A549 (cell line): ENCODE measurements around the gene CC2D2A. TPM values are rescaled to one million over a fixed set of nuclear protein-coding genes. Genes with fewer than 3 reads are reported as not detected.

Experiments used
- ATAC-seq, 2 experiments: fragments of 200-7000 bp in 1 of 2; fragments of >200 bp in 1 of 2; cut with Nextera tagmentation in 1 of 2; cut with Tn5 transposase in 1 of 2; 3 replicates each; pipeline versions ENCODE4 v1.8.0 to v1.9.1; 2018 to 2020; ENCODE audit warnings: mild to moderate bottlenecking in 1 of 2, moderate library complexity in 1 of 2
- CTCF ChIA-PET: fragments of 300-600 bp; sonication (Branson Sonifier 250); formaldehyde crosslinking; extraction: SDS; loops from one replicate; lab custom pipeline; 2021; ENCODE audit warnings: antibody characterized with exemption, inconsistent platforms; lab: Yijun Ruan, JAX
- POLR2A ChIA-PET: fragments of 350-600 bp; formaldehyde crosslinking; extraction: SDS; loops from one replicate; lab custom pipeline; 2021; ENCODE audit warnings: antibody characterized with exemption, inconsistent platforms; lab: Yijun Ruan, JAX
- DNase-seq, 2 experiments: peaks; one replicate each; pipeline versions ENCODE4 v3.0.0 to v3.0.0-alpha.2; 2011 to 2016; ENCODE audit warnings: low read depth in 1 of 2, low spot score in 1 of 2
- FAIRE-seq: peaks from 2 replicates; lab custom pipeline; 2011; peaks lifted over from hg19 to GRCh38; lab: Jason Lieb, UNC
- H3K27ac ChIP-seq, 2 experiments: fragments of >200 bp; sonication (Bioruptor Twin); formaldehyde crosslinking; 3 replicates each; pipeline ENCODE4 v1.5.1; 2016 to 2017
- H3K4me1 ChIP-seq: fragments of >200 bp; sonication (Bioruptor Twin); formaldehyde crosslinking; 3 replicates; pipeline ENCODE4 v1.6.1; 2016
- H3K4me2 ChIP-seq: fragments of >200 bp; sonication (Bioruptor Twin); formaldehyde crosslinking; 3 replicates; pipeline ENCODE4 v1.6.1; 2016
- H3K4me3 ChIP-seq: fragments of >200 bp; sonication (Bioruptor Twin); formaldehyde crosslinking; 3 replicates; pipeline ENCODE4 v1.5.1; 2016
- H3K9me3 ChIP-seq: fragments of >200 bp; sonication (Bioruptor Twin); formaldehyde crosslinking; 3 replicates; pipeline ENCODE4 v1.6.1; 2016
- CBX2 ChIP-seq: fragments of 200-600 bp; sonication (generic); IDR thresholded peaks from 2 replicates; pipeline ENCODE4 v1.6.1; 2016; ENCODE audit warnings: low read depth, mild to moderate bottlenecking, borderline replicate concordance
- CBX8 ChIP-seq: fragments of 200-600 bp; sonication (generic); IDR thresholded peaks from 2 replicates; pipeline ENCODE4 v1.6.1; 2016
- CHD4 ChIP-seq: fragments of 200-600 bp; sonication (generic); IDR thresholded peaks from 2 replicates; pipeline ENCODE4 v1.6.1; 2016; ENCODE audit warnings: antibody characterized with exemption, mild to moderate bottlenecking, borderline replicate concordance
- EHF ChIP-seq: fragments of 250-450 bp; sonication (Bioruptor Pico); IDR thresholded peaks from 2 replicates; pipeline ENCODE4 v1.5.0; 2020; ENCODE audit warnings: mild to moderate bottlenecking
- FOSL2 ChIP-seq, 2 experiments: fragments of 450-650 bp in 1 of 2; fragments of >200 bp in 1 of 2; sonication (Bioruptor Twin) in 1 of 2; formaldehyde crosslinking; IDR thresholded peaks; 2 replicates each; pipeline versions ENCODE4 v1.5.0 to v1.6.1; 2016 to 2020; ENCODE audit warnings: mild to moderate bottlenecking in 1 of 2, moderate library complexity in 1 of 2
- HOXB5 ChIP-seq: fragments of 250-450 bp; sonication (Bioruptor Pico); IDR thresholded peaks from 2 replicates; pipeline ENCODE4 v1.5.0; 2020; ENCODE audit warnings: mild to moderate bottlenecking, moderate library complexity
- JUN ChIP-seq, 2 experiments: fragments of >200 bp; sonication (Bioruptor Twin); formaldehyde crosslinking; IDR thresholded peaks; 2 replicates in 1 of 2; 3 replicates in 1 of 2; pipeline ENCODE4 v1.6.1; 2016 to 2017
- JUNB ChIP-seq: fragments of >200 bp; sonication (Bioruptor Twin); formaldehyde crosslinking; IDR thresholded peaks from 2 replicates; pipeline ENCODE4 v1.6.1; 2016
- NR3C1 ChIP-seq: fragments of >200 bp; sonication (Bioruptor Twin); formaldehyde crosslinking; IDR thresholded peaks from 3 replicates; pipeline ENCODE4 v1.6.1; 2017
- RAD21 ChIP-seq, 2 experiments: fragments of >200 bp in 1 of 2; sonication (Bioruptor Twin) in 1 of 2; formaldehyde crosslinking in 1 of 2; IDR thresholded peaks in 1 of 2; conservative IDR thresholded peaks in 1 of 2; 2 replicates in 1 of 2; 3 replicates in 1 of 2; pipeline ENCODE4 v1.6.1; 2012 to 2018; ENCODE audit warnings: inconsistent platforms in 1 of 2
- RARB ChIP-seq: fragments of 250-450 bp; sonication (Bioruptor Pico); IDR thresholded peaks from 2 replicates; pipeline ENCODE4 v1.8.0; 2021; ENCODE audit warnings: mild to moderate bottlenecking, moderate library complexity
- RCOR1 ChIP-seq: fragments of 150-350 bp; IDR thresholded peaks from 2 replicates; pipeline ENCODE4 v1.6.1; 2014; ENCODE audit warnings: antibody characterized with exemption, low read length, low read depth
- RNF2 ChIP-seq: fragments of 200-600 bp; sonication (generic); IDR thresholded peaks from 2 replicates; pipeline ENCODE4 v1.6.1; 2016; ENCODE audit warnings: low read depth, mild to moderate bottlenecking, antibody characterized with exemption, moderate library complexity, borderline replicate concordance
- SREBF2 ChIP-seq: fragments of 450-650 bp; IDR thresholded peaks from 2 replicates; pipeline ENCODE4 v1.6.1; 2014; ENCODE audit warnings: mild to moderate bottlenecking, moderate library complexity
- ZNF302 ChIP-seq: fragments of 250-450 bp; sonication (Bioruptor Pico); IDR thresholded peaks from 2 replicates; pipeline ENCODE4 v1.9.0; 2021; ENCODE audit warnings: inconsistent platforms, mild to moderate bottlenecking, moderate library complexity
- WGBS: methylation state at CpG from one replicate; pipeline ENCODE4 v1.1.6; 2017; ENCODE audit errors: missing lambda C conversion rate; 5-methylcytosine and 5-hydroxymethylcytosine counted together
- polyA plus RNA-seq, 4 experiments: library from polyadenylated mRNA; depleted of rRNA in 3 of 4; stranded (reverse); fragments of >200 nt; fragmentation: RNase III in 1 of 4; extraction: RNeasy Plus Mini Kit Qiagen cat#74134 plus additional on column Dnase treatment in 1 of 4; gene quantifications; 2 replicates in 3 of 4; 3 replicates in 1 of 4; pipeline ENCODE4 v1.2.3, GENCODE V29; 2011 to 2017
- TF ChIP-seq, protein P1 (sequence below): fragments of 150-350 bp; IDR thresholded peaks from 2 replicates; pipeline ENCODE4 v1.6.1; 2014; ENCODE audit warnings: low read depth, mild to moderate bottlenecking, low read length
- TF ChIP-seq, protein P2 (sequence below): fragments of >200 bp; sonication (Bioruptor Twin); formaldehyde crosslinking; IDR thresholded peaks from 2 replicates; pipeline ENCODE4 v1.6.1; 2016
- TF ChIP-seq, protein P3 (sequence below): fragments of 200-600 bp; sonication (generic); IDR thresholded peaks from 2 replicates; pipeline ENCODE4 v1.6.1; 2016; ENCODE audit warnings: antibody characterized with exemption, mild to moderate bottlenecking, moderate library complexity
- TF ChIP-seq, protein P4 (sequence below): fragments of >200 bp; sonication (Bioruptor Twin); formaldehyde crosslinking; IDR thresholded peaks from 3 replicates; pipeline ENCODE4 v1.5.1; 2016
- TF ChIP-seq, protein P5 (sequence below): fragments of 250-450 bp; sonication (Bioruptor Pico); IDR thresholded peaks from 2 replicates; pipeline ENCODE4 v1.5.0; 2021; ENCODE audit warnings: mild to moderate bottlenecking, moderate library complexity, borderline replicate concordance

CC2D2A gene
- polyA plus RNA-seq, 2 of the 4 experiments (the other 2 are of a cell fraction), result 10.7 to 18.8 TPM

DNA sequence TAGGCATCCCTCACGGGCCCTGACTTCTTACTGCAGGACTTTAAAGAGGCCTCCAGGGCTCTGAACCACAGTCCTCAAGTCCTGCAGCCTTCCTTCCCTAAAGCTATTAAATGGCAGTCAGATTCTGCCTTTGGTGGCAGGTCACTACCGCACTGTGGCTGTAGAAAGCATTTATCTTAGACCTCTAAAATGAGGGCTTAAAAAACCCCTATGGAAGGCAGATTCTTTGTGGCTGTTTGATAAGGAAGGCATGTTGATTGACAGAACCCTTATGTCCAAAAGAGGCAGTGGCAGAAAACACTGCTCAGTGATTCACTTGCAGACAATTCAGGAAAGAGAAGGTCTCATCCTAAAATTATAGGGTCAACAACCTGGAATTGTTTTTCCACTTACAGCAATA is 106.3 kb downstream of the CC2D2A start:
- FAIRE-seq (no peak), ATAC-seq (no peak), DNase-seq (no peak)
- Histone ChIP-seq H3K4me1 (no peaks in the 10 kb centered on the region), H3K4me2 (no peak overlapping the region), H3K4me3 (no peak overlapping the region), H3K9me3 (no peaks in the 10 kb centered on the region), H3K27ac (no peak overlapping the region)
- POLR2A ChIA-PET, result no interaction called here
- TF ChIP-seq ZNF302 (CRISPR knock-in tag) (no peak), RARB (no peak), JUN (IDR thresholded peaks at IDR 0.05) (no peak), FOSL2 (IDR thresholded peaks at IDR 0.05) (no peak), FOSL2 (CRISPR knock-in tag; IDR thresholded peaks at IDR 0.05) (no peak), NR3C1 (no peak), RCOR1 (no peak), EHF (CRISPR knock-in tag) (no peak), HOXB5 (CRISPR knock-in tag) (no peak), CBX2 (no peak), CBX8 (no peak), SREBF2 (no peak), RAD21 (conservative IDR thresholded peaks at IDR 0.05 in 1 of 2, IDR thresholded peaks at IDR 0.05 in 1 of 2) (no peak), JUNB (no peak), RNF2 (no peak), CHD4 (no peak)
- TF ChIP-seq, protein P1, sequence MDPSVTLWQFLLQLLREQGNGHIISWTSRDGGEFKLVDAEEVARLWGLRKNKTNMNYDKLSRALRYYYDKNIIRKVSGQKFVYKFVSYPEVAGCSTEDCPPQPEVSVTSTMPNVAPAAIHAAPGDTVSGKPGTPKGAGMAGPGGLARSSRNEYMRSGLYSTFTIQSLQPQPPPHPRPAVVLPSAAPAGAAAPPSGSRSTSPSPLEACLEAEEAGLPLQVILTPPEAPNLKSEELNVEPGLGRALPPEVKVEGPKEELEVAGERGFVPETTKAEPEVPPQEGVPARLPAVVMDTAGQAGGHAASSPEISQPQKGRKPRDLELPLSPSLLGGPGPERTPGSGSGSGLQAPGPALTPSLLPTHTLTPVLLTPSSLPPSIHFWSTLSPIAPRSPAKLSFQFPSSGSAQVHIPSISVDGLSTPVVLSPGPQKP, result no peak
- TF ChIP-seq, protein P2, sequence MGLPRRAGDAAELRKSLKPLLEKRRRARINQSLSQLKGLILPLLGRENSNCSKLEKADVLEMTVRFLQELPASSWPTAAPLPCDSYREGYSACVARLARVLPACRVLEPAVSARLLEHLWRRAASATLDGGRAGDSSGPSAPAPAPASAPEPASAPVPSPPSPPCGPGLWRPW, result no peak
- TF ChIP-seq, protein P3, sequence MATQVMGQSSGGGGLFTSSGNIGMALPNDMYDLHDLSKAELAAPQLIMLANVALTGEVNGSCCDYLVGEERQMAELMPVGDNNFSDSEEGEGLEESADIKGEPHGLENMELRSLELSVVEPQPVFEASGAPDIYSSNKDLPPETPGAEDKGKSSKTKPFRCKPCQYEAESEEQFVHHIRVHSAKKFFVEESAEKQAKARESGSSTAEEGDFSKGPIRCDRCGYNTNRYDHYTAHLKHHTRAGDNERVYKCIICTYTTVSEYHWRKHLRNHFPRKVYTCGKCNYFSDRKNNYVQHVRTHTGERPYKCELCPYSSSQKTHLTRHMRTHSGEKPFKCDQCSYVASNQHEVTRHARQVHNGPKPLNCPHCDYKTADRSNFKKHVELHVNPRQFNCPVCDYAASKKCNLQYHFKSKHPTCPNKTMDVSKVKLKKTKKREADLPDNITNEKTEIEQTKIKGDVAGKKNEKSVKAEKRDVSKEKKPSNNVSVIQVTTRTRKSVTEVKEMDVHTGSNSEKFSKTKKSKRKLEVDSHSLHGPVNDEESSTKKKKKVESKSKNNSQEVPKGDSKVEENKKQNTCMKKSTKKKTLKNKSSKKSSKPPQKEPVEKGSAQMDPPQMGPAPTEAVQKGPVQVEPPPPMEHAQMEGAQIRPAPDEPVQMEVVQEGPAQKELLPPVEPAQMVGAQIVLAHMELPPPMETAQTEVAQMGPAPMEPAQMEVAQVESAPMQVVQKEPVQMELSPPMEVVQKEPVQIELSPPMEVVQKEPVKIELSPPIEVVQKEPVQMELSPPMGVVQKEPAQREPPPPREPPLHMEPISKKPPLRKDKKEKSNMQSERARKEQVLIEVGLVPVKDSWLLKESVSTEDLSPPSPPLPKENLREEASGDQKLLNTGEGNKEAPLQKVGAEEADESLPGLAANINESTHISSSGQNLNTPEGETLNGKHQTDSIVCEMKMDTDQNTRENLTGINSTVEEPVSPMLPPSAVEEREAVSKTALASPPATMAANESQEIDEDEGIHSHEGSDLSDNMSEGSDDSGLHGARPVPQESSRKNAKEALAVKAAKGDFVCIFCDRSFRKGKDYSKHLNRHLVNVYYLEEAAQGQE, result no peak
- TF ChIP-seq, protein P4, sequence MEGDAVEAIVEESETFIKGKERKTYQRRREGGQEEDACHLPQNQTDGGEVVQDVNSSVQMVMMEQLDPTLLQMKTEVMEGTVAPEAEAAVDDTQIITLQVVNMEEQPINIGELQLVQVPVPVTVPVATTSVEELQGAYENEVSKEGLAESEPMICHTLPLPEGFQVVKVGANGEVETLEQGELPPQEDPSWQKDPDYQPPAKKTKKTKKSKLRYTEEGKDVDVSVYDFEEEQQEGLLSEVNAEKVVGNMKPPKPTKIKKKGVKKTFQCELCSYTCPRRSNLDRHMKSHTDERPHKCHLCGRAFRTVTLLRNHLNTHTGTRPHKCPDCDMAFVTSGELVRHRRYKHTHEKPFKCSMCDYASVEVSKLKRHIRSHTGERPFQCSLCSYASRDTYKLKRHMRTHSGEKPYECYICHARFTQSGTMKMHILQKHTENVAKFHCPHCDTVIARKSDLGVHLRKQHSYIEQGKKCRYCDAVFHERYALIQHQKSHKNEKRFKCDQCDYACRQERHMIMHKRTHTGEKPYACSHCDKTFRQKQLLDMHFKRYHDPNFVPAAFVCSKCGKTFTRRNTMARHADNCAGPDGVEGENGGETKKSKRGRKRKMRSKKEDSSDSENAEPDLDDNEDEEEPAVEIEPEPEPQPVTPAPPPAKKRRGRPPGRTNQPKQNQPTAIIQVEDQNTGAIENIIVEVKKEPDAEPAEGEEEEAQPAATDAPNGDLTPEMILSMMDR, result no peak
- TF ChIP-seq, protein P5, sequence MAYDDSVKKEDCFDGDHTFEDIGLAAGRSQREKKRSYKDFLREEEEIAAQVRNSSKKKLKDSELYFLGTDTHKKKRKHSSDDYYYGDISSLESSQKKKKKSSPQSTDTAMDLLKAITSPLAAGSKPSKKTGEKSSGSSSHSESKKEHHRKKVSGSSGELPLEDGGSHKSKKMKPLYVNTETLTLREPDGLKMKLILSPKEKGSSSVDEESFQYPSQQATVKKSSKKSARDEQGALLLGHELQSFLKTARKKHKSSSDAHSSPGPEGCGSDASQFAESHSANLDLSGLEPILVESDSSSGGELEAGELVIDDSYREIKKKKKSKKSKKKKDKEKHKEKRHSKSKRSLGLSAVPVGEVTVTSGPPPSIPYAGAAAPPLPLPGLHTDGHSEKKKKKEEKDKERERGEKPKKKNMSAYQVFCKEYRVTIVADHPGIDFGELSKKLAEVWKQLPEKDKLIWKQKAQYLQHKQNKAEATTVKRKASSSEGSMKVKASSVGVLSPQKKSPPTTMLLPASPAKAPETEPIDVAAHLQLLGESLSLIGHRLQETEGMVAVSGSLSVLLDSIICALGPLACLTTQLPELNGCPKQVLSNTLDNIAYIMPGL (CRISPR knock-in tag), result no peak
- CTCF ChIA-PET, result no interaction called here
- WGBS, result 89% methylated on average over 2 of the region's 2 CpGs
